HEK293 (cell line): ENCODE data around the gene PIGW.

Experiments
- TRIM28 ChIP-seq: IDR thresholded peaks from 2 replicates; pipeline ENCODE4 v1.6.1; 2011; ENCODE audit warnings: low read length, control low read depth, borderline replicate concordance
- ZBTB7A ChIP-seq: fragments of 450-650 bp; formaldehyde crosslinking; IDR thresholded peaks from 2 replicates; pipeline ENCODE4 v1.5.1; 2016; ENCODE audit warnings: low read depth, missing biosample characterization, missing genetic modification characterization
- ZFP69B ChIP-seq: fragments of 450-650 bp; formaldehyde crosslinking; IDR thresholded peaks from 2 replicates; pipeline ENCODE4 v1.5.1; 2016; ENCODE audit warnings: missing biosample characterization, missing genetic modification characterization
- ZIC2 ChIP-seq: fragments of 450-650 bp; formaldehyde crosslinking; IDR thresholded peaks from 2 replicates; pipeline ENCODE4 v1.5.1; 2016; ENCODE audit warnings: missing biosample characterization, missing genetic modification characterization
- ZNF24 ChIP-seq: fragments of 450-650 bp; formaldehyde crosslinking; IDR thresholded peaks from 2 replicates; pipeline ENCODE4 v1.5.1; 2016; ENCODE audit warnings: missing biosample characterization, missing genetic modification characterization
- ZNF426 ChIP-seq: fragments of 450-650 bp; formaldehyde crosslinking; IDR thresholded peaks from 2 replicates; pipeline ENCODE4 v1.5.1; 2017; ENCODE audit warnings: missing biosample characterization, missing genetic modification characterization, mild to moderate bottlenecking, inconsistent platforms, moderate library complexity
- ZNF621 ChIP-seq: fragments of 450-650 bp; formaldehyde crosslinking; IDR thresholded peaks from 2 replicates; pipeline ENCODE4 v1.5.1; 2017; ENCODE audit warnings: missing biosample characterization, missing genetic modification characterization
- ZNF677 ChIP-seq: fragments of 450-650 bp; IDR thresholded peaks from 2 replicates; pipeline ENCODE4 v1.5.0; 2018; ENCODE audit warnings: missing biosample characterization, mild to moderate bottlenecking, missing genetic modification characterization, moderate library complexity
- TF ChIP-seq, protein P1 (sequence below): fragments of 450-650 bp; formaldehyde crosslinking; IDR thresholded peaks from 2 replicates; pipeline ENCODE4 v1.5.1; 2016; ENCODE audit warnings: missing biosample characterization, missing genetic modification characterization
- TF ChIP-seq, protein P2 (sequence below): fragments of 450-650 bp; formaldehyde crosslinking; IDR thresholded peaks from 2 replicates; pipeline ENCODE4 v1.5.1; 2016; ENCODE audit warnings: missing biosample characterization, missing genetic modification characterization
- TF ChIP-seq, protein P3 (sequence below): fragments of 450-650 bp; formaldehyde crosslinking; IDR thresholded peaks from 2 replicates; pipeline ENCODE4 v1.5.1; 2017; ENCODE audit warnings: missing biosample characterization, mild to moderate bottlenecking, missing genetic modification characterization, moderate library complexity

DNA sequence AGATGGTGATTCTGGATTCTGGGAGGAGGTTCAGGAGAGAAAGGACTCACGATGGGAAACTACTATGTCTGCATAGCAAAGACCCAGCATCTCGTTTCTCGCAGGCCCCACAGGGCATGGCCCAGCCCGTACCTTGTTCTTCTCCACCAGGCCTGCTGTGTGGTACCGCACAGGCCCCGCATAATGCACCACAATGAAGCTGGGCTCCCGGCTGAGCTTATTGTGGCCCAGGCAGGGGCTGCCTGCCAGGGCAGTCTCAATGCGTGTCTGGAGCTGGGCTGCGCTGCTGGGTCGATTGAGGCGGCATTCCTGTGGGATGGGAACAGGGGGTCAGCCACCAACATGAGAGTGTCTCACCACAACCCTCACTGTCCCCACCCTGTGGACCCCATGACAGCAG, 28.0 kb upstream of the PIGW start:
- TF ChIP-seq ZNF426 (tag by site-specific recombination), result no peak
- TF ChIP-seq, protein P1, sequence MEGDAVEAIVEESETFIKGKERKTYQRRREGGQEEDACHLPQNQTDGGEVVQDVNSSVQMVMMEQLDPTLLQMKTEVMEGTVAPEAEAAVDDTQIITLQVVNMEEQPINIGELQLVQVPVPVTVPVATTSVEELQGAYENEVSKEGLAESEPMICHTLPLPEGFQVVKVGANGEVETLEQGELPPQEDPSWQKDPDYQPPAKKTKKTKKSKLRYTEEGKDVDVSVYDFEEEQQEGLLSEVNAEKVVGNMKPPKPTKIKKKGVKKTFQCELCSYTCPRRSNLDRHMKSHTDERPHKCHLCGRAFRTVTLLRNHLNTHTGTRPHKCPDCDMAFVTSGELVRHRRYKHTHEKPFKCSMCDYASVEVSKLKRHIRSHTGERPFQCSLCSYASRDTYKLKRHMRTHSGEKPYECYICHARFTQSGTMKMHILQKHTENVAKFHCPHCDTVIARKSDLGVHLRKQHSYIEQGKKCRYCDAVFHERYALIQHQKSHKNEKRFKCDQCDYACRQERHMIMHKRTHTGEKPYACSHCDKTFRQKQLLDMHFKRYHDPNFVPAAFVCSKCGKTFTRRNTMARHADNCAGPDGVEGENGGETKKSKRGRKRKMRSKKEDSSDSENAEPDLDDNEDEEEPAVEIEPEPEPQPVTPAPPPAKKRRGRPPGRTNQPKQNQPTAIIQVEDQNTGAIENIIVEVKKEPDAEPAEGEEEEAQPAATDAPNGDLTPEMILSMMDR (tag by site-specific recombination), result no peak
- no peak for TF ChIP-seq ZBTB7A (tag by site-specific recombination)
- TF ChIP-seq ZIC2 (tag by site-specific recombination), result no peak
- TF ChIP-seq, protein P2, sequence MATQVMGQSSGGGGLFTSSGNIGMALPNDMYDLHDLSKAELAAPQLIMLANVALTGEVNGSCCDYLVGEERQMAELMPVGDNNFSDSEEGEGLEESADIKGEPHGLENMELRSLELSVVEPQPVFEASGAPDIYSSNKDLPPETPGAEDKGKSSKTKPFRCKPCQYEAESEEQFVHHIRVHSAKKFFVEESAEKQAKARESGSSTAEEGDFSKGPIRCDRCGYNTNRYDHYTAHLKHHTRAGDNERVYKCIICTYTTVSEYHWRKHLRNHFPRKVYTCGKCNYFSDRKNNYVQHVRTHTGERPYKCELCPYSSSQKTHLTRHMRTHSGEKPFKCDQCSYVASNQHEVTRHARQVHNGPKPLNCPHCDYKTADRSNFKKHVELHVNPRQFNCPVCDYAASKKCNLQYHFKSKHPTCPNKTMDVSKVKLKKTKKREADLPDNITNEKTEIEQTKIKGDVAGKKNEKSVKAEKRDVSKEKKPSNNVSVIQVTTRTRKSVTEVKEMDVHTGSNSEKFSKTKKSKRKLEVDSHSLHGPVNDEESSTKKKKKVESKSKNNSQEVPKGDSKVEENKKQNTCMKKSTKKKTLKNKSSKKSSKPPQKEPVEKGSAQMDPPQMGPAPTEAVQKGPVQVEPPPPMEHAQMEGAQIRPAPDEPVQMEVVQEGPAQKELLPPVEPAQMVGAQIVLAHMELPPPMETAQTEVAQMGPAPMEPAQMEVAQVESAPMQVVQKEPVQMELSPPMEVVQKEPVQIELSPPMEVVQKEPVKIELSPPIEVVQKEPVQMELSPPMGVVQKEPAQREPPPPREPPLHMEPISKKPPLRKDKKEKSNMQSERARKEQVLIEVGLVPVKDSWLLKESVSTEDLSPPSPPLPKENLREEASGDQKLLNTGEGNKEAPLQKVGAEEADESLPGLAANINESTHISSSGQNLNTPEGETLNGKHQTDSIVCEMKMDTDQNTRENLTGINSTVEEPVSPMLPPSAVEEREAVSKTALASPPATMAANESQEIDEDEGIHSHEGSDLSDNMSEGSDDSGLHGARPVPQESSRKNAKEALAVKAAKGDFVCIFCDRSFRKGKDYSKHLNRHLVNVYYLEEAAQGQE (tag by site-specific recombination), result no peak
- no peak for TF ChIP-seq ZNF621 (tag by site-specific recombination)
- TF ChIP-seq ZNF677 (tag by site-specific recombination), result no peak
- no peak for TF ChIP-seq ZNF24 (tag by site-specific recombination)
- TF ChIP-seq ZFP69B (tag by site-specific recombination), result no peak
- TF ChIP-seq TRIM28, result no peak
- TF ChIP-seq, protein P3, sequence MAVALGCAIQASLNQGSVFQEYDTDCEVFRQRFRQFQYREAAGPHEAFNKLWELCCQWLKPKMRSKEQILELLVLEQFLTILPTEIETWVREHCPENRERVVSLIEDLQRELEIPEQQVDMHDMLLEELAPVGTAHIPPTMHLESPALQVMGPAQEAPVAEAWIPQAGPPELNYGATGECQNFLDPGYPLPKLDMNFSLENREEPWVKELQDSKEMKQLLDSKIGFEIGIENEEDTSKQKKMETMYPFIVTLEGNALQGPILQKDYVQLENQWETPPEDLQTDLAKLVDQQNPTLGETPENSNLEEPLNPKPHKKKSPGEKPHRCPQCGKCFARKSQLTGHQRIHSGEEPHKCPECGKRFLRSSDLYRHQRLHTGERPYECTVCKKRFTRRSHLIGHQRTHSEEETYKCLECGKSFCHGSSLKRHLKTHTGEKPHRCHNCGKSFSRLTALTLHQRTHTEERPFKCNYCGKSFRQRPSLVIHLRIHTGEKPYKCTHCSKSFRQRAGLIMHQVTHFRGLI, result no peak
